ENCODE data around the gene HERC2.

The HERC2 gene

DNA sequence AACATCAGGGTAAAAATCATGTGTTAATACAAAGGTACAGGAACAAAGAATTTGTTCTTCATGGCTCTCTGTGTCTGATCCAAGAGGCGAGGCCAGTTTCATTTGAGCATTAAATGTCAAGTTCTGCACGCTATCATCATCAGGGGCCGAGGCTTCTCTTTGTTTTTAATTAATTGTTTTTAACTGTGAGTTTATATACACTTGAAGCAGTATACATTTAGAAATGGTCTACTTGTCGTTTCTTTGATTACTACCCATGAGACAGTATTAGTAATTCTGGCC is 201.7 kb downstream of the HERC2 start:
- DNase-seq (ENCODE audit: low read depth in 1 of 2, low spot score in 1 of 2) = no peak
- TF ChIP-seq JUND (IDR thresholded peaks at IDR 0.05; ENCODE audit: low read depth) = no peak
- in situ Hi-C loops (cut with HindIII; ENCODE audit: low pct_unique_long_range_greater_than_20kb, low sequenced_read_pairs) = no loop called here

- no peak for DNase-seq (ENCODE audit: low read depth in 1 of 2, low spot score in 1 of 2)
- in situ Hi-C loops (cut with HindIII; ENCODE audit: low pct_unique_long_range_greater_than_20kb, low sequenced_read_pairs) = no loop called here
- no peak for TF ChIP-seq JUND (IDR thresholded peaks at IDR 0.05; ENCODE audit: low read depth)
These were observed 203.4 kb downstream of the HERC2 start for GRCh38 chr15:28118531-28118930.

GRCh38 chr15:28118083-28118482 is 203.9 kb downstream of the HERC2 start:
- TF ChIP-seq JUND (IDR thresholded peaks at IDR 0.05; ENCODE audit: low read depth) = no peak
- DNase-seq (ENCODE audit: low read depth in 1 of 2, low spot score in 1 of 2) = no peak
- in situ Hi-C loops (cut with HindIII; ENCODE audit: low pct_unique_long_range_greater_than_20kb, low sequenced_read_pairs) = no loop called here

DNA sequence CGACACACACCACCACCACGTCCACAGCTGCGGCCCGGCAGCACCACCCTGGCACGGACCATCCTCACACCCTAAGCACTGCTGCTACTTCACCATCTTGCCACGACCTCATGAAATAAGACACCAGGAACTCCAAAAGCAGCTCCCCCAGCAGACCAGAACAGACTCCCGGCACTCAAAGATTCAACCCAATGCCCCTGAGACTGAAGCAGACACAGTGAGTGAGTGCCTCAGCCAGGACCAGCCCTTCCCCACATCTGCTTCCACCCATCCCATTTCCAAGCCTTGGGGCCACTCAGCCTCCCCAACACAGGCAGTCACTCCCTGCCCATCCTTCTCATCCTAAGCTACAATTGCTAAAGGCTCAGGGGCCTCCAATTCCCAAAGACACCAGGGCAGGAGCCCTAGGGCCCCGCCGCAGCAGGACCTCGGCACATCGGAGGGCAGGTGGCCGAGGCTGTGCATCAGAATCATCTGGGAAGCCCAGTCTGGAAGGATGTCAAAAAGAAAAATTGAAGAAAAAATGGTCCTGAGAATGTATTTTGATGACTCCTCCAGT is 204.5 kb downstream of the HERC2 start:
- DNase-seq (ENCODE audit: low read depth in 1 of 2, low spot score in 1 of 2) = no peak
- in situ Hi-C loops (cut with HindIII; ENCODE audit: low pct_unique_long_range_greater_than_20kb, low sequenced_read_pairs) = no loop called here
- TF ChIP-seq JUND (IDR thresholded peaks at IDR 0.05; ENCODE audit: low read depth) = no peak

- TF ChIP-seq JUND (IDR thresholded peaks at IDR 0.05; ENCODE audit: low read depth) = no peak
- no peak for DNase-seq (ENCODE audit: low read depth in 1 of 2, low spot score in 1 of 2)
- in situ Hi-C loops (cut with HindIII; ENCODE audit: low pct_unique_long_range_greater_than_20kb, low sequenced_read_pairs) = no loop called here
These were observed 205.2 kb downstream of the HERC2 start for GRCh38 chr15:28116521-28117431.

- in situ Hi-C loops (cut with HindIII; ENCODE audit: low pct_unique_long_range_greater_than_20kb, low sequenced_read_pairs) = no loop called here
- no peak for DNase-seq (ENCODE audit: low read depth in 1 of 2, low spot score in 1 of 2)
- TF ChIP-seq JUND (IDR thresholded peaks at IDR 0.05; ENCODE audit: low read depth) = no peak
These were observed 206.1 kb downstream of the HERC2 start for GRCh38 chr15:28115871-28116270.

DNA sequence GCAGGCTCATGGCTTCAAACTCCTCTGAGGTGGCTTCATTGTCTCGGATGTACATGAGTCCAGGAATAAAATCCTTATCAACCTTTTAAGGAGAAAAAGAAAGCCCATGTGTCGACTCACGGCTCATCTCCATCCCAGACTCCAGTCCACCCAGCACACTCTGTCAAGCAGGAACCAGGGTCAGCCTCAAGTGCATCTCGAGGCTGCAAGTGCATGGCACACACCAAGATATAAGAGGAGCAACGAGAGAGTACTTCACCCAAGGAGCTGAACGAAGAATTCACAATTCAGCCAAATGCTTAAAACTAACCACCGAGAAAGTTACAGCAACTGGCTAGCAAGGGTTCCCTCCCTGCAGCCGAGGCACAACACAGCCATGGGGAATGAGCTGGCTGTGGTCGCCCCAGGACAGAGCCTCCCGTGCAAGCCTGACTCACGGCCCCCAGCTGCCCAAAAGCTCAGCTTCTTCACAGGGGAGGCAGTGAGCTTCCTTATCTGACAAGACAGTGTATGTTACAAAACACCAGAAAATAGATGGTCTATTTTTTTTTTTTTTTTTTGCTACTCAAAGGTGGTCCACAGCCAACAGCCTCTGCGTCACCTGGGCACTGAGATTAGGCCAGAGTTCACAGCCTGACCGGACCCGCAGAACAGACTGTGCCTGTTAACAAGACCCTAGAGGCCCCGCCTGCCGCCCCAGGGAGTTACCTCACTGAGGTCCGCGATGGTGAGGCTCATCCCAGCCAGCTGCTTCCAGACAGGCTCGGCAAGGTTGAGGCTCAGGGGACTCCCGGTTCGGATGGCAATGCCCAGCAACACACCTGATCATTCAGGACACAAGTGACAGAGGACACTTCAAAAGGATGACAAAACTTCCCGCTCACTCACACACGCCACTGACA is 207.0 kb downstream of the HERC2 start:
- in situ Hi-C loops (cut with HindIII; ENCODE audit: low pct_unique_long_range_greater_than_20kb, low sequenced_read_pairs) = no loop called here
- no peak for TF ChIP-seq JUND (IDR thresholded peaks at IDR 0.05; ENCODE audit: low read depth)

GRCh38 chr15:28114114-28114455 is 207.9 kb downstream of the HERC2 start:
- in situ Hi-C loops (cut with HindIII; ENCODE audit: low pct_unique_long_range_greater_than_20kb, low sequenced_read_pairs) = no loop called here
- TF ChIP-seq JUND (IDR thresholded peaks at IDR 0.05; ENCODE audit: low read depth) = no peak
- DNase-seq (ENCODE audit: low read depth in 1 of 2, low spot score in 1 of 2) = no peak

More for the DNA sequence above, 207.0 kb downstream of the HERC2 start:
- DNase-seq (ENCODE audit: low read depth in 1 of 2, low spot score in 1 of 2) = no peak

DNA sequence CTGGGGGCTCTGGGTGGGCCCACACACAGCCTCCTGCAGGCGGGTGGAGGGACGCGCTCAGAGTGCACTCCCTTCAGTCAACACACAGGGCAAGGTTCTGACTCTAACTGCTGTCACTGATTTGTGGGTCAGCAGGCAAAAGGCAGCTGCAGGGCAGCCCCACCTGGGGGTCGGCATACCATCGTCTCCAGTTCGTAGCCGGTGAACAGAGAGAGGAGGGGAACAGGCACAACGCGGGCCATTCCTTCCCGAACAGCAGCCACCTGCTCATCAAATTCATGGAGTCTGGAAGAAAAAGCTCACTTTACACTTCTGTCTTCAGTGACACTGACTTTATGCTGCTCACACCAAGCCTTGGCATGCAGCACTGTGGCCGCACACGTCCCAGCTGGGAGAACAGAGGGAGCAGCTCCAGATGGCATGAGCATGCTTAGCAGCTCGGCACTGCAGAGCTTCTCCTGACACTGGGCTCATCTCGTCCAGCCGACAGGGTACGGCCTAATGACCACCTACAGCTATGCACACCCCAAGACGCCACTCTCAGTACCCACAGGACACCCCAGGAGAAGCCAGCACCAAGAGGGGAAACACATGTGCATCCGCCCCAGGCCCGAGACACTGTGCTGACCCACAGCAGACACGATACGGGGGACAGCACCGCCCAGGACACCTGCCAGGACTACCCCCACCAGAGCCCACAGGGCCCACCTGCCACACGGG is 208.4 kb downstream of the HERC2 start:
- TF ChIP-seq JUND (IDR thresholded peaks at IDR 0.05; ENCODE audit: low read depth) = no peak
- DNase-seq (ENCODE audit: low read depth in 1 of 2, low spot score in 1 of 2) = no peak
- in situ Hi-C loops (cut with HindIII; ENCODE audit: low pct_unique_long_range_greater_than_20kb, low sequenced_read_pairs) = no loop called here

DNA sequence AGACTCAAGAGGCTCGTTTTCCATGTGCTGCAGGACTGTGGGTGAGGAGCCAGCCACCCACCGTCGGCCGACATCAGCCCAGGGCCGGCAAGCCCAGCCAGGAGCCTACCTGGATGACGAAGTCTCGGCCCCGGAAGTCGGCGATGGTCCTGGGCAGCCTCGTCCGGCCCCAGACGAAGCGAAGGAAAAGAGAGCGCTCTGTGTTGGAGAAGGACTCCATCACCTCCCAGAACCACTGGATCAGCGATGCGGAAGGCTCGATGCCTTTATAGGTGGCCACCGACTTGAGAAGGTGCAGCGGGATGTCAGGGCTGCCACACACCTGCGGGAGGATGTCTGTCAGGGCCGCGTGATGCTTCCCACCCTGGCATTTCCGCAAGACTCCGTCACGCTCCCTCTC is 209.0 kb downstream of the HERC2 start:
- in situ Hi-C loops (cut with HindIII; ENCODE audit: low pct_unique_long_range_greater_than_20kb, low sequenced_read_pairs) = no loop called here
- no peak for DNase-seq (ENCODE audit: low read depth in 1 of 2, low spot score in 1 of 2)
- TF ChIP-seq JUND (IDR thresholded peaks at IDR 0.05; ENCODE audit: low read depth) = no peak

DNA sequence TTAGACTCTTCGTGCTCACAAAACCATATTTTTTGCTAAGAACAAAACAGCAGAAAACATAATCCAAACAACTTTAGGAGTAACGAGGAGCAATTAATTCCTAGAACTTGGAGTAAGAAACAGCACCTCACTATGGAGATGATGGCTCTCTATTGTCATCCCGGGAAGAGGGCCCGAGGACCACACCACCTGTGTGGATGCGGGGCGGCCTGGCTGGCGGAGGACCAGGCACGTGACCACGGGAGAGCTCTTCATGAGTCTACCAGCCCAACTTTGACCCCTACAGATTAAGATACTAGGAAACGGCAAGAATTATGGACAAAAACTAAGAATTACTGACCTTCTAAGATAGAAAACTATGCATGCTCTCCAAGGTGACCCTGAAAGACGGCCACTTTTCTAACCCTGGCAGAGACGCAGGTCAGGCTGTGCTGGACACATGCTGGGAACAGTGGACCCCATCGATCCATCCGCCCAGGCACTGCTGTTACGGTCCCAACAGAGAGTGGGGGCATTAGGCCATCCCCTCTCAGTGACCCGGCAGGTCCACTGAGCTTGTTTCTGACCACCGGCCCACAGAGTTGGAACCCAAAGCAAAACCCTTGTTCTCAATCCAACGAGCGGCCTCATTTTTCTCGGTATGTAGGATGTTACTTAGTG is 209.7 kb downstream of the HERC2 start:
- no peak for DNase-seq (ENCODE audit: low read depth in 1 of 2, low spot score in 1 of 2)
- TF ChIP-seq JUND (IDR thresholded peaks at IDR 0.05; ENCODE audit: low read depth) = no peak
- in situ Hi-C loops (cut with HindIII; ENCODE audit: low pct_unique_long_range_greater_than_20kb, low sequenced_read_pairs) = no loop called here

- in situ Hi-C loops (cut with HindIII; ENCODE audit: low pct_unique_long_range_greater_than_20kb, low sequenced_read_pairs) = no loop called here
- TF ChIP-seq JUND (IDR thresholded peaks at IDR 0.05; ENCODE audit: low read depth) = no peak
- DNase-seq (ENCODE audit: low read depth in 1 of 2, low spot score in 1 of 2) = no peak
These were observed 210.4 kb downstream of the HERC2 start for GRCh38 chr15:28111543-28111942.
